ENCODE measurements around the gene ITM2C.

The ITM2C gene

DNA sequence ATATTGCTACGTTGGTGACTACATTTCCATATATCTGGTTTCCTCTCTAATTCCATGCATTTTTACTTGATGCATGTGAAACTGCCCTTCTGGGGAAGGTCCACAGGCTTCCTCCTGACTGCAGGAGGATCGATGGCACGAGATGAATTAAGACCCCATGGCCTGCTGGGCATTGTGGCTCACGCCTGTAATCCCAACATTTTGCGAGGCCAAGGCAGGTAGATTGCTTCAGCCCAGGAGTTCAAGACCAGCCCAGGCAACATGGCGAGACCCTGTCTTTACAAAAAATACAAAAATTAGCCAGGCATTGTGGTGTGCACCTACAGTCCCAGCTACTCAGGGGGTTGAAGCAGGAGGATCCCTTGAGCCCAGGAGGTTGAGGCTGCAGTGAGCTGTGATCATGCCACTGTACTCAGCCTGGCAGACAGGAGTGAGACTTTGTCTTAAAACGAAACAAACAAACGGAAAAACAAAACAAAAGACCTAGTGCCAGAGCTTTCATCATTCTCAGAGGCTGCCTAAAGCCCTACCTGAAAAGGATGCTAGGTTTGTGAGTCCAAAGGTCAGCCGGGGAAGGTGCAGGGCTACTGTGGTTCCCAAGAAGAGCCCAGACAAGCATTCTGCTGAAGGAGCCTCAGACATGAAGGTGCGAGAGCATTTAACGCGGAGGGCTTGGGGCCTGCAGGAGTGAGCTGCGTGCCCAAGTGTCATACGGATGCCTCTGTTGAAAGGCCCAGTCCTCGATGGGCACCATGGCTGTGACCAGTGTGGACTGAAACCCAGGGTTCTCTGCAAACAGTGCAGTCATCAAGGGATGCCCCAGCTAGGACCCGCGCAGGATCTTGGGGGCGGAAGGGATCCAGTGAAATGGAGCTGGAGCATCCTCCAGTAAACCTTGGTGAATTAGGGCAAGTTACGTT, 38.7 kb downstream of the ITM2C start:
- H3K4me3 ChIP-seq (ENCODE audit: low read length) = no peak overlapping the region
- H3K27me3 ChIP-seq (ENCODE audit: control insufficient read depth, insufficient read depth, low read length) = no peaks in the 10 kb centered on the region
- no peaks in the 10 kb centered on the region for H3K36me3 ChIP-seq (ENCODE audit: control insufficient read depth, insufficient read depth, low read length)
- H3K9ac ChIP-seq (ENCODE audit: low read length) = no peak overlapping the region
- H3K4me1 ChIP-seq (ENCODE audit: control insufficient read depth, insufficient read depth, low read length) = no peaks in the 10 kb centered on the region
- no peak overlapping the region for H3K27ac ChIP-seq (ENCODE audit: low read depth, low read length)

DNA sequence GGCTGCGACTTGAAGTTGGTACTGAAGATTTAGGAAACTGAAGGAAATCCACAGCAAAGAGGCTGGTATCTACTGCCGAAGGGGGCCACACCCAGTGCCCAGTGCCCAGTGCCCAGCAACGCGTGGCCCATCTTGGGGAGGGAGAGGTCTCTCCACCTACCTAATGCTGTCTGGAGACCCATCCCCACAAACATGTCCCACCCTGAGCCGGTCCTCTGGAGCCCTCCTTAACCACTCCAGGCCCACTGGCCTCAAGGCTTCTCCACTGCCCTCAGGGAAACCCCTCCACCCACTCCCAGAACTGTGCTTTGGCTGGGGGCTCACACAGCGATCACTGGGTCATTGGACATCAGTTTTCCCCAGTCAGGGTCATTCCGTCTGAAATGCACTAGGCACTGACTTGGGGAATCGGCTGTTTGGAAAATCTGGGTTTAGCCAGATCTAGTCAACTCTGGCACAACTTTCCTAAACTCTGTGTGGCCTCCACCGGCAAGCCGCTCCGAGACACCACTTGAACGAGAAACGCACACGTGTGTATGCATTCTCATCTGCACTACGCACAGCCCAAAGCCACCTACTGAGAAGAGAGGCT, 40.2 kb downstream of the ITM2C start:
- Histone ChIP-seq H3K36me3 (ENCODE audit: control insufficient read depth, insufficient read depth, low read length) (no peaks in the 10 kb centered on the region), H3K27ac (ENCODE audit: low read depth, low read length) (no peak overlapping the region), H3K4me1 (ENCODE audit: control insufficient read depth, insufficient read depth, low read length) (no peaks in the 10 kb centered on the region), H3K9ac (ENCODE audit: low read length) (no peak overlapping the region), H3K4me3 (ENCODE audit: low read length) (no peak overlapping the region), H3K27me3 (ENCODE audit: control insufficient read depth, insufficient read depth, low read length) (no peaks in the 10 kb centered on the region)

DNA sequence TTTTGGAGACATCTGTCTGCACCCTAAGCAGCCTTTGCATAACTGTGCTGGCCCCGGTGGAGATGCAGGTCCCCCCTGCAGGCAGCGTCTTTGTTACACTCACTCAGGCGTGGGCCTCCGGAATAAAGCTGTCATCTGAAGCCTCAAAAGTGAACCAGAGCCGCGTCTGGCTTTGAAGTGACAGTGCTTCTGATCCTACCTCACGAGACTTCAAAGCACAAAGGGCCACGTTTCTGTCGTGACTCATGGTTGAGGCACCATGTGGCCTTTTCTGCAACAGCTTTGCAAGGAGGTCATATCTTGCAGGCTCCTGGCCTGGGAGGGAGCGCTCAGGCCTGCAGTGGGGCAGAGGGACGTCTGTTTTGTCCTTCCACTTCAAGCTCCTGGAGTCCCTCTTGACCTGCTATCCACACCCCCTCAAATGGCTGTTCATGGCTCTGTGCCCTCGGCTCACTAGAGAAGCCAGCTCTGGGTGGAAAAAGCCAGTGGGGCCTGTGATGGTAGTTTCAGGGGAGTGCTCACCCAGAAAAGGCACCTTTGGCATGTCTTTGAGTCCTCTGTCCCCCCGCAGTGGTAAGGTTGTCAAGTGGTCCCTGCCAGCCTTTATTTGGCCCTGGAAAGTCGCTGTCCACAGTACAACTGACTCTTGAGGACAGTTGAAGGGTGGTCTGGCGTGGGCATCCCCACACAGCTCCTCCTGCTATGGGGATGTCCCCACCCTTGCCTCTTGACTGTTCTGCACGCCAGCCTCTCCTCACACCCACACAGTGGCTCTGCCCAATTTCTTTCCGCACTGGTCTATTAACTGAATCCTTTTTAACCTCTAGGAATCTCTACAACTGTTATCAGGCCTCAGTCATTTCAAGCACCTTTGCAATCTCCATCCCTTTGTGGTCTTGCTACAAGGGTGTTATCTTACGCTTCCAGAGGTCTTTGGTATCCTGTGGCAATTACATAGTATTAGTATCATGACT, 41.0 kb downstream of the ITM2C start:
- no peaks in the 10 kb centered on the region for H3K27me3 ChIP-seq (ENCODE audit: control insufficient read depth, insufficient read depth, low read length)
- no peaks in the 10 kb centered on the region for H3K36me3 ChIP-seq (ENCODE audit: control insufficient read depth, insufficient read depth, low read length)
- H3K4me1 ChIP-seq (ENCODE audit: control insufficient read depth, insufficient read depth, low read length) = no peaks in the 10 kb centered on the region
- H3K9ac ChIP-seq (ENCODE audit: low read length) = no peak overlapping the region
- no peak overlapping the region for H3K4me3 ChIP-seq (ENCODE audit: low read length)
- no peak overlapping the region for H3K27ac ChIP-seq (ENCODE audit: low read depth, low read length)

DNA sequence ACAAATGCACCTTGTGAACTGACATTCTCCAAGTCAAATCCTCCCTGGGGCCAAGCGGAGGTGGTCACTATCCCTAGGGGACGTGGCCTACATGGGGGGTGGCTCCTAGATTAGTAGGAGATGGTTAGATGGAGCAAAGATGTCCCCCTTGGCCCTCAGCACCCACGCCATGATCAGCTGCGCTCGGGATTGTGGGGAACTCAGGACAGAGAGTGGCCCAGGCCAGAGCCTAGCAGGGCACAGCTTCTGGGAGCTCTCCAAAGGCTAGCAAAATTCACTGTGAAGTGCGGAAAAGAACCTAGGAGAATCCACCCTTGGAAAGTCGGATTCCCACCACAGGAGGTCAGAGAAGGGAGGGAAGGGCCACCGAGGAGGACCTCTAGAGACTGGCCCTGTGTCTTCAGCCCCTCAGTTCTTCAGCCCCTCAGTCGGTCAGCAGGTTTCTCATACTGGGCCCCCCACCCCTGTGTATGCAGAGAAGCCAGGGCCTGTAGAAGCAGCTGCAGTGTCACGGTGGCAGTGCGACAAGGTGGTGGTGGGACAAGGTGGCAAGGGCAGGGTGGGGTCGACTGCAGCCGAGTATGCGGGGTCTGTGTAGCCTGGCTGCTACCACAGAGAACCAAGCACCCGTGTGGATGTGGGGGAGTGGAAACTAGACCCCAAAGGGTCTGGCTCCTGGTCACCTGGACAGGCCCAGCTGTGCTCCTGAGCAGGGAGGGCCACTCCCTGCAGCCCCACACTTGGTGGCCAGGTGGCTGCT, 41.9 kb downstream of the ITM2C start:
- Histone ChIP-seq H3K27ac (ENCODE audit: low read depth, low read length) (no peak overlapping the region), H3K4me1 (ENCODE audit: control insufficient read depth, insufficient read depth, low read length) (no peaks in the 10 kb centered on the region), H3K4me3 (ENCODE audit: low read length) (no peak overlapping the region), H3K9ac (ENCODE audit: low read length) (no peak overlapping the region), H3K36me3 (ENCODE audit: control insufficient read depth, insufficient read depth, low read length) (no peaks in the 10 kb centered on the region), H3K27me3 (ENCODE audit: control insufficient read depth, insufficient read depth, low read length) (no peaks in the 10 kb centered on the region)

DNA sequence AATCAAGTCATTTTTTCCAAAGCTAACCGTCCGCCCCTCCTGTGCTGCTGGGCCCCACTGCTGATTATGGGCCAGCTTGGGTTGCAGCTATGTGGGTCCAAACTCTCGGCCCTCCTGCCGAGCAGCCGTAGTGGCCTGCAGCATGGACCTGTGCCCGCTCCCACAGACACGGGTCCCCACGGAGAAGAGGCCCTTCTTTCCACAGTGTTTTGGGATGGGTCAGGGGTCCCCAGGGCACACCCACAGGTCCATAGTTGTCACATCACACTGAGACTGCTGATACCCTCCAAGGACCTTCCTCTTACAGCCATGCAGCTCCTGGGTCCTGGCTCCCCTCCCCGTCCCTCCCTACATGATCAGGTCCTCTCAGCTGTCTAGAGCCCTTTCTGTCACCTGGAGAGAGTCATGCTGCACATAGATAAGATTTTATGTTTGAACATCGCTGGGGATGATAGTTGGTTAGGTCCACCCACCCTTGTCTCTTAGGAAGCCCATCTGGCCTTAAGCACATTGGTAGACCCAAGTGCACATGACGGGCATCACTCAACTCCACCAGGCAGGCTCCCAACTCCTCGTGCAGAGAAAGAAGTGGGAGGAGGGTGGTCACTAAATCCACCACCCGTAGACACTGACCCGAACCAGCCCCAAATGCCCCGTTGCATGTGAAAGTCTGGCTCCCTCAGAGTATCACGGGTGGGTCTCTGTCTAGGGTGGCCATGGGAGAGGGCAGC, 42.8 kb downstream of the ITM2C start:
- Histone ChIP-seq H3K27me3 (ENCODE audit: control insufficient read depth, insufficient read depth, low read length) (no peaks in the 10 kb centered on the region), H3K36me3 (ENCODE audit: control insufficient read depth, insufficient read depth, low read length) (no peaks in the 10 kb centered on the region), H3K9ac (ENCODE audit: low read length) (no peak overlapping the region), H3K27ac (ENCODE audit: low read depth, low read length) (no peak overlapping the region), H3K4me3 (ENCODE audit: low read length) (no peak overlapping the region), H3K4me1 (ENCODE audit: control insufficient read depth, insufficient read depth, low read length) (no peaks in the 10 kb centered on the region)

DNA sequence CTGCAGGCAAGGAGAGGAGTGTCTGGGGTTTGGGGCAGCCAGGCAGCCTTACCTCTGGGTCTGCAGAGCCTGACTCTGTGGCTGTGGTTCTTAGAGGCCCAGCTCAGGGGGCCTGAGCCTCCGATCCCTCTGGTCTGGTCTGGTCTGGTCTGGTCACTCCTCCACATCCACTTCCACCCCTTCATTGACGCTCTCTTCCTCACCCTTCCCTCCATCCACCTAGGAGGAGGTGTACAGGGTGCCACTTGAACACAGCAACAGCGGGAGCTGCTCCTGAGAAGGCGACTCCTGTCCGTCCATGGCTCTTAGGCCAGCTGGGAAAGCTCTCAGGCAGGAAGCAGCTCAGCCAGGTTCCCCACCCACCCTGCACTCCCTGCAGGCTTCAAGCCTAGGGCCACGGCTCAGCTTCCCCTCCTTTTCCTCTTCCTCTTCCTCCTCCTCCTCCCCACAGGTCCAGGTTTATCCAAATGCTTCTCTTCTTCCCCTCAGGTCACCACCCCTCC, 43.4 kb downstream of the ITM2C start:
- Histone ChIP-seq H3K4me3 (ENCODE audit: low read length) (no peak overlapping the region), H3K27ac (ENCODE audit: low read depth, low read length) (no peak overlapping the region), H3K4me1 (ENCODE audit: control insufficient read depth, insufficient read depth, low read length) (no peaks in the 10 kb centered on the region), H3K27me3 (ENCODE audit: control insufficient read depth, insufficient read depth, low read length) (no peaks in the 10 kb centered on the region), H3K36me3 (ENCODE audit: control insufficient read depth, insufficient read depth, low read length) (no peaks in the 10 kb centered on the region), H3K9ac (ENCODE audit: low read length) (no peak overlapping the region)

DNA sequence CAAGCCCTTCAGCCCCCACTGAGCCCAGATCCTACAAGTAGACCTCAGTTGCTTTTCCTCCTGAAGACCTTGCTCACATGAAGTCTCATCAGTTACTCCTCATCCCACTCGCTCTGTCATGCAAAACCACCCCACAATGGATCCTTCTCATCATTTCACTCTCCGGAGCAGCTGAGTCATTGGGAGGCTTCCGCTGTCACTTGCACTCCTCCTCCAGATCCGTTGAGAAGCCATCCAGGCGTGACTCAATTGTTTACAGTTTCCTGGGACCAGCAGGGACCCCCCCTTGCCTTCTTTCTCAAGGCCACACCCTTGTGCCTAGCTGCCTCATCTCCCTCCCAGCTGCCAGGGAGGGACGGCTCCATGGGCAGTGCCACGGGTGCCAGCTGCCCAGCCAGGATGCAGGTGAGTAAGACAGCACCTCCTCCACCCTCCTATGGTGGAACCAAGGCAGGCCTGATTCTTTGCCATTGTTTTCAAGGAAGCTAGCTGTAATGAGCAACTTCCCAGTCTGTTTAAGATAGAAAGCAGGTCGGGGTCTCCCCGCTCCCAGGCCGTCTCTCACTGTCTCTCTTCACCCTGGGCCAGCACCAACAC, 44.0 kb downstream of the ITM2C start:
- Histone ChIP-seq H3K9ac (ENCODE audit: low read length) (no peak overlapping the region), H3K27ac (ENCODE audit: low read depth, low read length) (no peak overlapping the region), H3K36me3 (ENCODE audit: control insufficient read depth, insufficient read depth, low read length) (no peaks in the 10 kb centered on the region), H3K4me3 (ENCODE audit: low read length) (no peak overlapping the region), H3K4me1 (ENCODE audit: control insufficient read depth, insufficient read depth, low read length) (no peaks in the 10 kb centered on the region), H3K27me3 (ENCODE audit: control insufficient read depth, insufficient read depth, low read length) (no peaks in the 10 kb centered on the region)

DNA sequence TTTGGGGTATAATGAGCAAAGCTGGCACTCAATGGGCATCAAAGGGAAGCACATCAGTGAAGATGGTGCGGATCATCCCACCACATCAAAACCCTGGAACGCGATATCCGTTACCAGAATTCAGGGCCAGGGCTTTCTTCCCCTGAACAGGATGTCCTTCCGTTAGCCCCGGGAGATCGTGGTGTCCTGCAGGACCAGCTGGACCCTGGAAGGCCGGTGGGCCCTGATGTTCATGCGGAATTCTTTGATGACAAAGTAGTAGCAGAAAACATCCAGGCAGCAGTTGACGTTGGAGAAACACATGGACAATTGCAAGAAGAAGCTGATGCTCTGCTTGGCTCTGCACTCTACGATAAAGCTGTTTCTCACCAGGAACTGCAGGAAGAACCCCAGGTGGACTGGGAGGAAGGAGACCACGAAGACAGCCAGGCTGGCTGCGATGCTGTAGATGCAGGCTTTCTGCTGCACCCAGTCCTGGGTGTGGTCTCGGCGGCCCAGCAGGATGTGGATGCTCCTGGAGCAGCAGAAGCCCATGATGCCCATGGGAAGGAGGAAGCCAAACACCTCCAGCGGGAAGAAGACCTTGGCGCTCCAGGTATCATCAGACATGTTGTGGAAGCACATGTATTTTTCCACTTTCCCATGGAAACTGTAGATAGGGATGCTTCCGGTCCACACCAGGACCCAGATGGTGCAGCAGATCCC, 45.3 kb downstream of the ITM2C start:
- no peak overlapping the region for H3K27ac ChIP-seq (ENCODE audit: low read depth, low read length)
- no peak overlapping the region for H3K4me3 ChIP-seq (ENCODE audit: low read length)
- no peaks in the 10 kb centered on the region for H3K36me3 ChIP-seq (ENCODE audit: control insufficient read depth, insufficient read depth, low read length)
- H3K4me1 ChIP-seq (ENCODE audit: control insufficient read depth, insufficient read depth, low read length) = no peaks in the 10 kb centered on the region
- H3K27me3 ChIP-seq (ENCODE audit: control insufficient read depth, insufficient read depth, low read length) = no peaks in the 10 kb centered on the region
- no peak overlapping the region for H3K9ac ChIP-seq (ENCODE audit: low read length)

DNA sequence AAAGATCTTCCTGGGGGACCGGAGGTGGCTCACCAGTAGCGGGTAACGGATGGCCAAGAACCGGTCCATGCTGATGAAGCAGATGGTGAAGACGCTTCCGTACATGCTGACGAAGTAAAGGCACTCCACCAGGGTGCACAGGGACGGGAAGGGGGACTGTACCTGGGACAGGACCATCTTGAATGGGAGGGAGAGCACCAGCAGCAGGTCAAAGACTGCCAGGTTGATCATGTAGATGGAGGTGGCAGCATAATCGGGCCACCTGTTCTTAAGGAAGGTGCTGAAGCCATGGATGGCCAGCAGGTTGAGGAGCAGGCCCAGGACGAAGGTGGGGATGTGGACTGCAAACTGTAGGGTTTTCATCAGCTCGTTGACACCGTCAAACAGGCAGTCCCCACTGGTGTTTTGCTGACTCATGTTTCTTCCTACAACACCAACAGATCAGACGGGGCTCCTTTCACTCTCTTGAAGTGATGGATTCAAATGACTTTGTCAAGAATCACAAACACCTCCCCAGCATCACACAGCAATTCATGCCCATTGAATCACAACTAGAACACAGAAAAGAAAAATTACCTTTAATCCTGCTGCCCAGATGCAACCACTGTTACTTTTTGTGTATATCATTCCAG, 45.9 kb downstream of the ITM2C start:
- H3K4me3 ChIP-seq (ENCODE audit: low read length) = no peak overlapping the region
- H3K36me3 ChIP-seq (ENCODE audit: control insufficient read depth, insufficient read depth, low read length) = no peaks in the 10 kb centered on the region
- no peaks in the 10 kb centered on the region for H3K4me1 ChIP-seq (ENCODE audit: control insufficient read depth, insufficient read depth, low read length)
- no peak overlapping the region for H3K9ac ChIP-seq (ENCODE audit: low read length)
- no peak overlapping the region for H3K27ac ChIP-seq (ENCODE audit: low read depth, low read length)
- H3K27me3 ChIP-seq (ENCODE audit: control insufficient read depth, insufficient read depth, low read length) = no peaks in the 10 kb centered on the region

DNA sequence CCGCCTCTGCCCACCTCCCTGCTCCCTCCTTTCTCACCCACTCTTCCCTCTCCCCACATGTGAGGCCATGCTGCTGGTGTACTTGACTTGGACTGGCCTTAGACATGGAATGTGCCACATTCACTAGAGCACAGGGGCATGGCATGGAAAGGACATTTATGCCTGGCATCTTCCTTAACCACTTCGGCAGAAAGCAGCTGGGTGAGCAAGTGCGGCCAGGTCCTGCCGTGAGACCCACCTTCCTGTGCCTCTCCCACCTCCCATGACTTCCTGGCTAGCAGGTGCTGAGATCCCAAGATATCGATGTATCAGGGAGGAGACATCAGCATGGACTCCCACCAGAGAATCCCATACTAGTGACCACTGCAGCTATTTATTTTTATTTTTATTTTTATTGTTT, 47.3 kb downstream of the ITM2C start:
- H3K27ac ChIP-seq (ENCODE audit: low read depth, low read length) = no peak overlapping the region
- H3K4me1 ChIP-seq (ENCODE audit: control insufficient read depth, insufficient read depth, low read length) = no peaks in the 10 kb centered on the region
- no peaks in the 10 kb centered on the region for H3K36me3 ChIP-seq (ENCODE audit: control insufficient read depth, insufficient read depth, low read length)
- H3K27me3 ChIP-seq (ENCODE audit: control insufficient read depth, insufficient read depth, low read length) = no peaks in the 10 kb centered on the region
- no peak overlapping the region for H3K9ac ChIP-seq (ENCODE audit: low read length)
- no peak overlapping the region for H3K4me3 ChIP-seq (ENCODE audit: low read length)
